Measurements from ENCODE around the gene PITPNC1.

The PITPNC1 gene

GRCh38 chr17:67433248-67433924 is 56.3 kb downstream of the PITPNC1 start:
- peaks cover 2% of the 10 kb centered on the region for H3K79me2 ChIP-seq (ENCODE audit: control insufficient read depth, insufficient read depth, low read length, unreplicated experiment)
- H3K4me1 ChIP-seq (ENCODE audit: control insufficient read depth, insufficient read depth, low read length, unreplicated experiment) = peaks cover 10% of the 10 kb centered on the region
- no peak overlapping the region for H3K4me3 ChIP-seq (ENCODE audit: low read depth, low read length)
- H3K27me3 ChIP-seq (ENCODE audit: insufficient read depth, low read length) = no peaks in the 10 kb centered on the region
- no peaks in the 10 kb centered on the region for H3K36me3 ChIP-seq (ENCODE audit: insufficient read depth, low read length)
- H3K27ac ChIP-seq (ENCODE audit: low read depth, low read length) = no peak overlapping the region
- H2AFZ ChIP-seq (ENCODE audit: low read length, unreplicated experiment) = no peak overlapping the region

- H3K27ac ChIP-seq (ENCODE audit: low read depth, low read length) = no peak overlapping the region
- H3K79me2 ChIP-seq (ENCODE audit: control insufficient read depth, insufficient read depth, low read length, unreplicated experiment) = peaks cover 2% of the 10 kb centered on the region
- no peaks in the 10 kb centered on the region for H3K36me3 ChIP-seq (ENCODE audit: insufficient read depth, low read length)
- H3K27me3 ChIP-seq (ENCODE audit: insufficient read depth, low read length) = no peaks in the 10 kb centered on the region
- no peak overlapping the region for H2AFZ ChIP-seq (ENCODE audit: low read length, unreplicated experiment)
- H3K4me3 ChIP-seq (ENCODE audit: low read depth, low read length) = no peak overlapping the region
- H3K4me1 ChIP-seq (ENCODE audit: control insufficient read depth, insufficient read depth, low read length, unreplicated experiment) = peaks cover 10% of the 10 kb centered on the region
Measured at GRCh38 chr17:67434061-67434525, 57.0 kb downstream of the PITPNC1 start.

GRCh38 chr17:67435122-67435521 is 58.0 kb downstream of the PITPNC1 start:
- Histone ChIP-seq H3K4me1 (ENCODE audit: control insufficient read depth, insufficient read depth, low read length, unreplicated experiment) (peaks cover 10% of the 10 kb centered on the region), H3K27me3 (ENCODE audit: insufficient read depth, low read length) (no peaks in the 10 kb centered on the region), H3K4me3 (ENCODE audit: low read depth, low read length) (no peak overlapping the region), H2AFZ (ENCODE audit: low read length, unreplicated experiment) (no peak overlapping the region), H3K36me3 (ENCODE audit: insufficient read depth, low read length) (no peaks in the 10 kb centered on the region), H3K27ac (ENCODE audit: low read depth, low read length) (no peak overlapping the region), H3K79me2 (ENCODE audit: control insufficient read depth, insufficient read depth, low read length, unreplicated experiment) (peaks cover 2% of the 10 kb centered on the region)

GRCh38 chr17:67435786-67436185 is 58.7 kb downstream of the PITPNC1 start:
- H2AFZ ChIP-seq (ENCODE audit: low read length, unreplicated experiment) = no peak overlapping the region
- H3K79me2 ChIP-seq (ENCODE audit: control insufficient read depth, insufficient read depth, low read length, unreplicated experiment) = no peaks in the 10 kb centered on the region
- no peak overlapping the region for H3K4me3 ChIP-seq (ENCODE audit: low read depth, low read length)
- peaks cover 15% of the 10 kb centered on the region for H3K4me1 ChIP-seq (ENCODE audit: control insufficient read depth, insufficient read depth, low read length, unreplicated experiment)
- no peak overlapping the region for H3K27ac ChIP-seq (ENCODE audit: low read depth, low read length)
- no peaks in the 10 kb centered on the region for H3K27me3 ChIP-seq (ENCODE audit: insufficient read depth, low read length)
- H3K36me3 ChIP-seq (ENCODE audit: insufficient read depth, low read length) = no peaks in the 10 kb centered on the region

- Histone ChIP-seq H3K4me1 (ENCODE audit: control insufficient read depth, insufficient read depth, low read length, unreplicated experiment) (peaks cover 16% of the 10 kb centered on the region), H3K27me3 (ENCODE audit: insufficient read depth, low read length) (no peaks in the 10 kb centered on the region), H3K36me3 (ENCODE audit: insufficient read depth, low read length) (no peaks in the 10 kb centered on the region), H3K79me2 (ENCODE audit: control insufficient read depth, insufficient read depth, low read length, unreplicated experiment) (no peaks in the 10 kb centered on the region), H2AFZ (ENCODE audit: low read length, unreplicated experiment) (no peak overlapping the region), H3K4me3 (ENCODE audit: low read depth, low read length) (no peak overlapping the region), H3K27ac (ENCODE audit: low read depth, low read length) (no peak overlapping the region)
Measured at GRCh38 chr17:67436233-67436632, 59.2 kb downstream of the PITPNC1 start.

GRCh38 chr17:67438667-67439066 is 61.6 kb downstream of the PITPNC1 start:
- Histone ChIP-seq H3K4me3 (ENCODE audit: low read depth, low read length) (no peak overlapping the region), H3K27ac (ENCODE audit: low read depth, low read length) (no peak overlapping the region), H2AFZ (ENCODE audit: low read length, unreplicated experiment) (no peak overlapping the region), H3K79me2 (ENCODE audit: control insufficient read depth, insufficient read depth, low read length, unreplicated experiment) (no peaks in the 10 kb centered on the region), H3K4me1 (ENCODE audit: control insufficient read depth, insufficient read depth, low read length, unreplicated experiment) (peaks cover 14% of the 10 kb centered on the region), H3K27me3 (ENCODE audit: insufficient read depth, low read length) (no peaks in the 10 kb centered on the region), H3K36me3 (ENCODE audit: insufficient read depth, low read length) (no peaks in the 10 kb centered on the region)

GRCh38 chr17:67439269-67439668 is 62.2 kb downstream of the PITPNC1 start:
- H3K27me3 ChIP-seq (ENCODE audit: insufficient read depth, low read length) = no peaks in the 10 kb centered on the region
- H3K27ac ChIP-seq (ENCODE audit: low read depth, low read length) = no peak overlapping the region
- H2AFZ ChIP-seq (ENCODE audit: low read length, unreplicated experiment) = no peak overlapping the region
- no peaks in the 10 kb centered on the region for H3K36me3 ChIP-seq (ENCODE audit: insufficient read depth, low read length)
- H3K4me3 ChIP-seq (ENCODE audit: low read depth, low read length) = no peak overlapping the region
- peaks cover 14% of the 10 kb centered on the region for H3K4me1 ChIP-seq (ENCODE audit: control insufficient read depth, insufficient read depth, low read length, unreplicated experiment)
- H3K79me2 ChIP-seq (ENCODE audit: control insufficient read depth, insufficient read depth, low read length, unreplicated experiment) = no peaks in the 10 kb centered on the region

- no peaks in the 10 kb centered on the region for H3K79me2 ChIP-seq (ENCODE audit: control insufficient read depth, insufficient read depth, low read length, unreplicated experiment)
- H2AFZ ChIP-seq (ENCODE audit: low read length, unreplicated experiment) = peak overlapping the region; percentile 2
- peaks cover 14% of the 10 kb centered on the region for H3K4me1 ChIP-seq (ENCODE audit: control insufficient read depth, insufficient read depth, low read length, unreplicated experiment)
- no peaks in the 10 kb centered on the region for H3K27me3 ChIP-seq (ENCODE audit: insufficient read depth, low read length)
- peak overlapping the region; percentile 17; the same call in 1 of the 2 replicates for H3K4me3 ChIP-seq (ENCODE audit: low read depth, low read length)
- no peaks in the 10 kb centered on the region for H3K36me3 ChIP-seq (ENCODE audit: insufficient read depth, low read length)
- H3K27ac ChIP-seq (ENCODE audit: low read depth, low read length) = peak overlapping the region; percentile 71
Measured at GRCh38 chr17:67440277-67441051, 63.4 kb downstream of the PITPNC1 start.

GRCh38 chr17:67441052-67441895 is 64.2 kb downstream of the PITPNC1 start:
- H3K4me1 ChIP-seq (ENCODE audit: control insufficient read depth, insufficient read depth, low read length, unreplicated experiment) = peaks cover 14% of the 10 kb centered on the region
- H3K36me3 ChIP-seq (ENCODE audit: insufficient read depth, low read length) = no peaks in the 10 kb centered on the region
- H3K79me2 ChIP-seq (ENCODE audit: control insufficient read depth, insufficient read depth, low read length, unreplicated experiment) = no peaks in the 10 kb centered on the region
- H2AFZ ChIP-seq (ENCODE audit: low read length, unreplicated experiment) = peak overlapping the region; percentile 2
- H3K27me3 ChIP-seq (ENCODE audit: insufficient read depth, low read length) = no peaks in the 10 kb centered on the region
- H3K4me3 ChIP-seq (ENCODE audit: low read depth, low read length) = peak overlapping the region; percentile 17; the same call in 1 of the 2 replicates
- peak overlapping the region; percentile 71 for H3K27ac ChIP-seq (ENCODE audit: low read depth, low read length)

GRCh38 chr17:67441896-67442219 is 64.8 kb downstream of the PITPNC1 start:
- Histone ChIP-seq H3K27me3 (ENCODE audit: insufficient read depth, low read length) (no peaks in the 10 kb centered on the region), H3K4me1 (ENCODE audit: control insufficient read depth, insufficient read depth, low read length, unreplicated experiment) (peaks cover 14% of the 10 kb centered on the region), H3K36me3 (ENCODE audit: insufficient read depth, low read length) (no peaks in the 10 kb centered on the region), H2AFZ (ENCODE audit: low read length, unreplicated experiment) (no peak overlapping the region), H3K4me3 (ENCODE audit: low read depth, low read length) (no peak overlapping the region), H3K79me2 (ENCODE audit: control insufficient read depth, insufficient read depth, low read length, unreplicated experiment) (no peaks in the 10 kb centered on the region), H3K27ac (ENCODE audit: low read depth, low read length) (peak overlapping the region; percentile 71; the same call in 1 of the 2 replicates)

Measured in ACC112 (cell line).